K562 (cell line): ENCODE results near the gene SERBP1. TPM values are rescaled to one million over a fixed set of nuclear protein-coding genes. Genes with fewer than 3 reads are reported as not detected.

Source experiments
- EHMT2 ChIP-seq: fragments of 450-650 bp; IDR thresholded peaks from 2 replicates; pipeline ENCODE4 v1.6.1; 2018; ENCODE audit warnings: antibody characterized with exemption
- GATA2 ChIP-seq: sonication (generic); formaldehyde crosslinking; IDR thresholded peaks from 2 replicates; pipeline ENCODE4 v1.4.0; 2020; ENCODE audit warnings: mild to moderate bottlenecking, missing genetic modification reagents
- HDAC1 ChIP-seq, 2 experiments: fragments of 450-650 bp; IDR thresholded peaks; 2 replicates each; pipeline ENCODE4 v1.6.1; 2016 to 2017; ENCODE audit warnings: inconsistent platforms in 1 of 2, mild to moderate bottlenecking in 1 of 2, moderate library complexity in 1 of 2
- KDM4B ChIP-seq, 2 experiments: fragments of 450-650 bp in 1 of 2; sonication (generic) in 1 of 2; IDR thresholded peaks; 2 replicates each; pipeline ENCODE4 v1.6.1; 2016 to 2017; ENCODE audit warnings: borderline replicate concordance in 2 of 2, antibody characterized with exemption in 1 of 2, low read depth in 1 of 2, mild to moderate bottlenecking in 1 of 2
- KLF13 ChIP-seq: fragments of 450-650 bp; IDR thresholded peaks from 2 replicates; pipeline ENCODE4 v1.6.1; 2016; ENCODE audit warnings: missing genetic modification characterization, low read depth, mild to moderate bottlenecking, missing compliant biosample characterization, moderate library complexity, borderline replicate concordance
- MIER1 ChIP-seq: fragments of 450-650 bp; IDR thresholded peaks from 2 replicates; pipeline ENCODE4 v1.6.1; 2016; ENCODE audit warnings: antibody characterized with exemption, mild to moderate bottlenecking, low read depth
- SP2 ChIP-seq: IDR thresholded peaks from 2 replicates; pipeline ENCODE4 v1.6.1; 2011; ENCODE audit warnings: mild to moderate bottlenecking, low read depth, low read length, moderate library complexity; ENCODE audit not compliant: poor library complexity, severe bottlenecking; ENCODE audit errors: extremely low read depth
- SRF ChIP-seq, 2 experiments: fragments of 250-450, 450-650 bp in 1 of 2; sonication (Bioruptor Pico) in 1 of 2; sonication (generic) in 1 of 2; formaldehyde crosslinking; IDR thresholded peaks; 2 replicates each; pipeline versions ENCODE4 v1.5.0 to v1.5.1; 2020 to 2022; ENCODE audit warnings: mild to moderate bottlenecking in 1 of 2, missing genetic modification reagents in 1 of 2
- SRSF9 ChIP-seq: fragments of 200-400 bp; formaldehyde crosslinking; IDR thresholded peaks from 2 replicates; pipeline ENCODE4 v1.6.1; 2017; ENCODE audit warnings: low read depth, low read length, borderline replicate concordance
- U2AF2 ChIP-seq: fragments of 200-400 bp; formaldehyde crosslinking; optimal IDR thresholded peaks from 2 replicates; pipeline ENCODE3; 2017; ENCODE audit warnings: low read depth, mild to moderate bottlenecking, low read length
- ZNF436 ChIP-seq: fragments of 250-450, 450-650 bp; sonication (Bioruptor Pico); formaldehyde crosslinking; IDR thresholded peaks from 2 replicates; pipeline ENCODE4 v1.7.0; 2020; ENCODE audit warnings: mild to moderate bottlenecking
- ZNF644 ChIP-seq: fragments of 200-800 bp; sonication (Bioruptor generic); IDR thresholded peaks from 2 replicates; pipeline ENCODE4 v1.6.1; 2016; ENCODE audit warnings: low read depth, missing genetic modification characterization, missing compliant biosample characterization
- ZNF699 ChIP-seq: fragments of 250-450 bp; sonication (Bioruptor Pico); IDR thresholded peaks from 2 replicates; pipeline ENCODE4 v1.8.0; 2021; ENCODE audit warnings: mild to moderate bottlenecking, moderate library complexity; ENCODE audit not compliant: insufficient replicate concordance
- ZNF766 ChIP-seq: fragments of 200-800 bp; sonication (Bioruptor generic); conservative IDR thresholded peaks from 2 replicates; pipeline ENCODE4 v1.6.1; 2016; ENCODE audit warnings: missing genetic modification characterization, missing compliant biosample characterization
- polyA plus RNA-seq, 8 experiments: library from polyadenylated mRNA; depleted of rRNA in 4 of 8; stranded (reverse) in 5 of 8; unstranded in 3 of 8; fragments of >200 nt; fragmentation: Nextera tagmentation in 2 of 8; fragmentation: Illumina TruSeq in 1 of 8; extraction: Ambion mirVana in 2 of 8; extraction: Trizol in 1 of 8; gene quantifications; 2 replicates each; pipeline versions ENCODE4 v1.2.1 to v1.2.3, GENCODE V29; 2011 to 2014; ENCODE audit warnings: inconsistent platforms in 1 of 8, missing spikeins in 1 of 8
- total RNA-seq, 7 experiments: library from RNA; depleted of rRNA in 6 of 7; stranded (reverse); fragments of >200 nt in 6 of 7; fragmentation: Illumina TruSeq in 2 of 7; extraction: Trizol in 2 of 7; gene quantifications; 2 replicates each; pipeline versions ENCODE4 v1.2.1 to v1.2.3, GENCODE V29; 2011 to 2021; ENCODE audit warnings: low replicate concordance in 1 of 7
- TF ChIP-seq, protein P1 (sequence below): fragments of 450-650 bp; formaldehyde crosslinking; IDR thresholded peaks from 2 replicates; pipeline ENCODE4 v1.4.0; 2020; ENCODE audit warnings: mild to moderate bottlenecking, moderate library complexity
- TF ChIP-seq, protein P2 (sequence below): sonication (generic); formaldehyde crosslinking; IDR thresholded peaks from 2 replicates; pipeline ENCODE4 v1.8.1; 2022; ENCODE audit warnings: missing genetic modification reagents
- TF ChIP-seq, protein P3 (sequence below): sonication (generic); formaldehyde crosslinking; IDR thresholded peaks from 2 replicates; pipeline ENCODE4 v1.8.0; 2022; ENCODE audit warnings: mild to moderate bottlenecking, low read depth, missing genetic modification reagents
- TF ChIP-seq, protein P4 (sequence below), 2 experiments: fragments of 250-450 bp in 1 of 2; fragments of 450-650 bp in 1 of 2; sonication (Bioruptor Pico) in 1 of 2; IDR thresholded peaks; 2 replicates each; pipeline versions ENCODE4 v1.6.1 to v1.8.0; 2016 to 2021; ENCODE audit warnings: mild to moderate bottlenecking in 2 of 2, moderate library complexity in 2 of 2, missing compliant biosample characterization in 1 of 2, missing genetic modification characterization in 1 of 2
- TF ChIP-seq, protein P5 (sequence below), 2 experiments: fragments of 150-350 bp in 1 of 2; IDR thresholded peaks; 2 replicates each; pipeline ENCODE4 v1.6.1; 2012 to 2016; ENCODE audit warnings: low read depth in 2 of 2, low read length in 2 of 2, mild to moderate bottlenecking in 1 of 2, moderate library complexity in 1 of 2

SERBP1 gene
- total and polyA plus RNA-seq, 9 of the 15 experiments (the other 6 are each of a cell fraction or from before 2014, with no cell fraction given) = 79.9 to 761 (median 464) TPM

DNA sequence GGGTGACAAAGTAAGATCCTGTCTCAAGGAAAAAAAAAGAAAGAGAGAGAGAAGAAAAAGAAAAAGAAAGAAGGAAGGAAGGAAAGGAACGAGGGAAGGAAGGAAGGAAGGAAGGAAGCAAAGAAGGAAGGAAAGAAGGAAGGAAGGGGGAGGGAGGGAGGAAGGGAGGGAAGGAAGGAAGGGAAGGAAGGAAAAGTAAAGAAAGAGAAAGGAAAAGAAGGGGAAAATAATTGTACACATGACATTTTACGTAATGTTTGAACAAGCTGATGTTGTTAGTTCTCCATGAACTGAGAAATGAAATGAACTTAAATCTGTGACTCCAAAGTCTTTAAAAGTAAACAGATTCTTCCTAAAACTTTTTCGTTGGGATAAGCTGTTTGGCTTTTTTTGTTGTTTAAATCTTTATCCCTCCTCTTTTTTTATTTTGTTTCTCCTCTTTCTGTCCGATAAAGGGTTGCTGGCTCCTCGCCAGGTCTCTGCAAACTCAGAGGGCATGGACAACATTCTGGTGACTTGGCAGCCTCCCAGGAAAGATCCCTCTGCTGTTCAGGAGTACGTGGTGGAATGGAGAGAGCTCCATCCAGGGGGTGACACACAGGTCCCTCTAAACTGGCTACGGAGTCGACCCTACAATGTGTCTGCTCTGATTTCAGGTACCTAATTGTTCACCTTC, 62.7 kb downstream of the SERBP1 start (continued):
- TF ChIP-seq, protein P1, sequence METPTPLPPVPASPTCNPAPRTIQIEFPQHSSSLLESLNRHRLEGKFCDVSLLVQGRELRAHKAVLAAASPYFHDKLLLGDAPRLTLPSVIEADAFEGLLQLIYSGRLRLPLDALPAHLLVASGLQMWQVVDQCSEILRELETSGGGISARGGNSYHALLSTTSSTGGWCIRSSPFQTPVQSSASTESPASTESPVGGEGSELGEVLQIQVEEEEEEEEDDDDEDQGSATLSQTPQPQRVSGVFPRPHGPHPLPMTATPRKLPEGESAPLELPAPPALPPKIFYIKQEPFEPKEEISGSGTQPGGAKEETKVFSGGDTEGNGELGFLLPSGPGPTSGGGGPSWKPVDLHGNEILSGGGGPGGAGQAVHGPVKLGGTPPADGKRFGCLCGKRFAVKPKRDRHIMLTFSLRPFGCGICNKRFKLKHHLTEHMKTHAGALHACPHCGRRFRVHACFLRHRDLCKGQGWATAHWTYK (CRISPR knock-in tag) = no peak
- TF ChIP-seq SRF (CRISPR knock-in tag; IDR thresholded peaks at IDR 0.05) = no peak
- no peak for TF ChIP-seq ZNF766 (CRISPR knock-in tag)
- TF ChIP-seq HDAC1 (IDR thresholded peaks at IDR 0.05) = no peak
- no peak for TF ChIP-seq GATA2
- TF ChIP-seq EHMT2 = no peak
- TF ChIP-seq, protein P2, sequence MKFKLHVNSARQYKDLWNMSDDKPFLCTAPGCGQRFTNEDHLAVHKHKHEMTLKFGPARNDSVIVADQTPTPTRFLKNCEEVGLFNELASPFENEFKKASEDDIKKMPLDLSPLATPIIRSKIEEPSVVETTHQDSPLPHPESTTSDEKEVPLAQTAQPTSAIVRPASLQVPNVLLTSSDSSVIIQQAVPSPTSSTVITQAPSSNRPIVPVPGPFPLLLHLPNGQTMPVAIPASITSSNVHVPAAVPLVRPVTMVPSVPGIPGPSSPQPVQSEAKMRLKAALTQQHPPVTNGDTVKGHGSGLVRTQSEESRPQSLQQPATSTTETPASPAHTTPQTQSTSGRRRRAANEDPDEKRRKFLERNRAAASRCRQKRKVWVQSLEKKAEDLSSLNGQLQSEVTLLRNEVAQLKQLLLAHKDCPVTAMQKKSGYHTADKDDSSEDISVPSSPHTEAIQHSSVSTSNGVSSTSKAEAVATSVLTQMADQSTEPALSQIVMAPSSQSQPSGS (CRISPR knock-in tag) = no peak
- no peak for TF ChIP-seq MIER1
- TF ChIP-seq ZNF644 (tag) = no peak
- TF ChIP-seq ZNF436 (CRISPR knock-in tag) = no peak
- TF ChIP-seq ZNF699 (CRISPR knock-in tag) = no peak
- TF ChIP-seq SRSF9 = no peak
- no peak for TF ChIP-seq KLF13 (tag)
- TF ChIP-seq, protein P3, sequence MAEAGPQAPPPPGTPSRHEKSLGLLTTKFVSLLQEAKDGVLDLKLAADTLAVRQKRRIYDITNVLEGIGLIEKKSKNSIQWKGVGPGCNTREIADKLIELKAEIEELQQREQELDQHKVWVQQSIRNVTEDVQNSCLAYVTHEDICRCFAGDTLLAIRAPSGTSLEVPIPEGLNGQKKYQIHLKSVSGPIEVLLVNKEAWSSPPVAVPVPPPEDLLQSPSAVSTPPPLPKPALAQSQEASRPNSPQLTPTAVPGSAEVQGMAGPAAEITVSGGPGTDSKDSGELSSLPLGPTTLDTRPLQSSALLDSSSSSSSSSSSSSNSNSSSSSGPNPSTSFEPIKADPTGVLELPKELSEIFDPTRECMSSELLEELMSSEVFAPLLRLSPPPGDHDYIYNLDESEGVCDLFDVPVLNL (CRISPR knock-in tag) = no peak
- no peak for TF ChIP-seq U2AF2
- TF ChIP-seq, protein P4, sequence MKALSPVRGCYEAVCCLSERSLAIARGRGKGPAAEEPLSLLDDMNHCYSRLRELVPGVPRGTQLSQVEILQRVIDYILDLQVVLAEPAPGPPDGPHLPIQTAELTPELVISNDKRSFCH (CRISPR knock-in tag; IDR thresholded peaks at IDR 0.05) = no peak
- TF ChIP-seq, protein P4 (tag; IDR thresholded peaks at IDR 0.05) = no peak
- TF ChIP-seq, protein P5, sequence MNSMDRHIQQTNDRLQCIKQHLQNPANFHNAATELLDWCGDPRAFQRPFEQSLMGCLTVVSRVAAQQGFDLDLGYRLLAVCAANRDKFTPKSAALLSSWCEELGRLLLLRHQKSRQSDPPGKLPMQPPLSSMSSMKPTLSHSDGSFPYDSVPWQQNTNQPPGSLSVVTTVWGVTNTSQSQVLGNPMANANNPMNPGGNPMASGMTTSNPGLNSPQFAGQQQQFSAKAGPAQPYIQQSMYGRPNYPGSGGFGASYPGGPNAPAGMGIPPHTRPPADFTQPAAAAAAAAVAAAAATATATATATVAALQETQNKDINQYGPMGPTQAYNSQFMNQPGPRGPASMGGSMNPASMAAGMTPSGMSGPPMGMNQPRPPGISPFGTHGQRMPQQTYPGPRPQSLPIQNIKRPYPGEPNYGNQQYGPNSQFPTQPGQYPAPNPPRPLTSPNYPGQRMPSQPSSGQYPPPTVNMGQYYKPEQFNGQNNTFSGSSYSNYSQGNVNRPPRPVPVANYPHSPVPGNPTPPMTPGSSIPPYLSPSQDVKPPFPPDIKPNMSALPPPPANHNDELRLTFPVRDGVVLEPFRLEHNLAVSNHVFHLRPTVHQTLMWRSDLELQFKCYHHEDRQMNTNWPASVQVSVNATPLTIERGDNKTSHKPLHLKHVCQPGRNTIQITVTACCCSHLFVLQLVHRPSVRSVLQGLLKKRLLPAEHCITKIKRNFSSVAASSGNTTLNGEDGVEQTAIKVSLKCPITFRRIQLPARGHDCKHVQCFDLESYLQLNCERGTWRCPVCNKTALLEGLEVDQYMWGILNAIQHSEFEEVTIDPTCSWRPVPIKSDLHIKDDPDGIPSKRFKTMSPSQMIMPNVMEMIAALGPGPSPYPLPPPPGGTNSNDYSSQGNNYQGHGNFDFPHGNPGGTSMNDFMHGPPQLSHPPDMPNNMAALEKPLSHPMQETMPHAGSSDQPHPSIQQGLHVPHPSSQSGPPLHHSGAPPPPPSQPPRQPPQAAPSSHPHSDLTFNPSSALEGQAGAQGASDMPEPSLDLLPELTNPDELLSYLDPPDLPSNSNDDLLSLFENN (IDR thresholded peaks at IDR 0.05; ENCODE audit: low read depth in 2 of 2, low read length in 2 of 2) = no peak
- TF ChIP-seq SP2 = no peak
- TF ChIP-seq KDM4B (IDR thresholded peaks at IDR 0.05; ENCODE audit: borderline replicate concordance in 2 of 2, low read depth in 1 of 2) = no peak
- TF ChIP-seq, all 486 proteins: peak for 10
